ENCODE data around the gene HGFAC.

HGFAC gene

GRCh38 chr4:3415471-3416141 is 26.2 kb upstream of the HGFAC start:
- TF ChIP-seq CTCF (IDR thresholded peaks at IDR 0.05; ENCODE audit: insufficient read depth, low read depth, low read length, missing control alignments) = no peak
- no peak overlapping the region for H3K4me3 ChIP-seq (ENCODE audit: low read length)
- no peak for DNase-seq (ENCODE audit: low read depth)

GRCh38 chr4:3416270-3416669 is 25.5 kb upstream of the HGFAC start:
- no peak overlapping the region for H3K4me3 ChIP-seq (ENCODE audit: low read length)
- no peak for TF ChIP-seq CTCF (IDR thresholded peaks at IDR 0.05; ENCODE audit: insufficient read depth, low read depth, low read length, missing control alignments)
- no peak for DNase-seq (ENCODE audit: low read depth)

GRCh38 chr4:3416821-3417221 is 24.9 kb upstream of the HGFAC start:
- no peak for DNase-seq (ENCODE audit: low read depth)
- H3K4me3 ChIP-seq (ENCODE audit: low read length) = no peak overlapping the region
- no peak for TF ChIP-seq CTCF (IDR thresholded peaks at IDR 0.05; ENCODE audit: insufficient read depth, low read depth, low read length, missing control alignments)

GRCh38 chr4:3417448-3417847 is 24.3 kb upstream of the HGFAC start:
- DNase-seq (ENCODE audit: low read depth) = no peak
- no peak overlapping the region for H3K4me3 ChIP-seq (ENCODE audit: low read length)
- no peak for TF ChIP-seq CTCF (IDR thresholded peaks at IDR 0.05; ENCODE audit: insufficient read depth, low read depth, low read length, missing control alignments)

- DNase-seq (ENCODE audit: low read depth) = peak; percentile 40
- peak; percentile 29 for TF ChIP-seq CTCF (IDR thresholded peaks at IDR 0.05; ENCODE audit: insufficient read depth, low read depth, low read length, missing control alignments)
Observed at GRCh38 chr4:3418029-3418762, 23.6 kb upstream of the HGFAC start.

GRCh38 chr4:3419836-3420605 is 21.7 kb upstream of the HGFAC start:
- no peak for TF ChIP-seq CTCF (IDR thresholded peaks at IDR 0.05; ENCODE audit: insufficient read depth, low read depth, low read length, missing control alignments)
- H3K4me3 ChIP-seq (ENCODE audit: low read length) = no peak overlapping the region
- no peak for DNase-seq (ENCODE audit: low read depth)

More at GRCh38 chr4:3418029-3418762, 23.6 kb upstream of the HGFAC start:
- no peak overlapping the region for H3K4me3 ChIP-seq (ENCODE audit: low read length)

Measured in epithelial cell of esophagus (primary cell).